Measurements from ENCODE around the gene CSNK1D.

- TF ChIP-seq EZH2phosphoT487 (IDR thresholded peaks at IDR 0.05) (no peak), EZH2 (IDR thresholded peaks at IDR 0.05) (no peak)
- TF ChIP-seq, protein P1, sequence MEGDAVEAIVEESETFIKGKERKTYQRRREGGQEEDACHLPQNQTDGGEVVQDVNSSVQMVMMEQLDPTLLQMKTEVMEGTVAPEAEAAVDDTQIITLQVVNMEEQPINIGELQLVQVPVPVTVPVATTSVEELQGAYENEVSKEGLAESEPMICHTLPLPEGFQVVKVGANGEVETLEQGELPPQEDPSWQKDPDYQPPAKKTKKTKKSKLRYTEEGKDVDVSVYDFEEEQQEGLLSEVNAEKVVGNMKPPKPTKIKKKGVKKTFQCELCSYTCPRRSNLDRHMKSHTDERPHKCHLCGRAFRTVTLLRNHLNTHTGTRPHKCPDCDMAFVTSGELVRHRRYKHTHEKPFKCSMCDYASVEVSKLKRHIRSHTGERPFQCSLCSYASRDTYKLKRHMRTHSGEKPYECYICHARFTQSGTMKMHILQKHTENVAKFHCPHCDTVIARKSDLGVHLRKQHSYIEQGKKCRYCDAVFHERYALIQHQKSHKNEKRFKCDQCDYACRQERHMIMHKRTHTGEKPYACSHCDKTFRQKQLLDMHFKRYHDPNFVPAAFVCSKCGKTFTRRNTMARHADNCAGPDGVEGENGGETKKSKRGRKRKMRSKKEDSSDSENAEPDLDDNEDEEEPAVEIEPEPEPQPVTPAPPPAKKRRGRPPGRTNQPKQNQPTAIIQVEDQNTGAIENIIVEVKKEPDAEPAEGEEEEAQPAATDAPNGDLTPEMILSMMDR (IDR thresholded peaks at IDR 0.05), result no peak
These were observed 11.2 kb downstream of the CSNK1D start for GRCh38 chr17:82262344-82262743.
